Measurements from ENCODE around the gene LSM14A.
"Not testable (repeated sequence)": the region's sequence is repeated elsewhere in the genome, so short reads cannot be mapped to it uniquely, and the experiment has no call there.

Gene LSM14A

GRCh38 chr19:34232566-34233481, 60.5 kb downstream of the LSM14A start:
- DNase-seq = no peak

GRCh38 chr19:34235425-34235940, 63.2 kb downstream of the LSM14A start:
- no peak for DNase-seq

- DNase-seq = no peak
Measured at GRCh38 chr19:34236035-34236987, 64.0 kb downstream of the LSM14A start.

- DNase-seq = no peak
Measured at GRCh38 chr19:34237283-34237682, 65.0 kb downstream of the LSM14A start.

- no peak for DNase-seq
Measured at GRCh38 chr19:34237939-34238338, 65.6 kb downstream of the LSM14A start.

GRCh38 chr19:34241513-34242337, 69.4 kb downstream of the LSM14A start:
- DNase-seq = peak; percentile 23

- DNase-seq = not testable (repeated sequence)
Measured at GRCh38 chr19:34243138-34243875, 71.0 kb downstream of the LSM14A start.

- DNase-seq = no peak
Measured at GRCh38 chr19:34243876-34244578, 71.7 kb downstream of the LSM14A start.

GRCh38 chr19:34244611-34245299, 72.5 kb downstream of the LSM14A start:
- DNase-seq = no peak

GRCh38 chr19:34246340-34246739, 74.0 kb downstream of the LSM14A start:
- no peak for DNase-seq

GRCh38 chr19:34248941-34249340, 76.6 kb downstream of the LSM14A start:
- DNase-seq = no peak

- not testable (repeated sequence) for DNase-seq
Measured at GRCh38 chr19:34253167-34253566, 80.9 kb downstream of the LSM14A start.

- DNase-seq = not testable (repeated sequence)
Measured at GRCh38 chr19:34253681-34254045, 81.4 kb downstream of the LSM14A start.

- peak; percentile 87 for DNase-seq
Measured at GRCh38 chr19:34254046-34254697, 81.9 kb downstream of the LSM14A start, which contains the start of gene GARRE1. GARRE1 (plus strand) TSS chr19:34254554; CDS start chr19:34300474, 45,920 bp downstream.

- peak; percentile 37 for DNase-seq
Measured at GRCh38 chr19:34254698-34255432, 82.6 kb downstream of the LSM14A start.

- DNase-seq = no peak
Measured at GRCh38 chr19:34255546-34255945, 83.2 kb downstream of the LSM14A start.

- DNase-seq = no peak
Measured at GRCh38 chr19:34256835-34257558, 84.7 kb downstream of the LSM14A start.

GRCh38 chr19:34257559-34257924, 85.2 kb downstream of the LSM14A start:
- no peak for DNase-seq

Data from activated naive CD4-positive, alpha-beta T cell treated with anti-CD3 and anti-CD28 coated beads, Interleukin-2, amount 50 U/mL, for 16 hours (primary cell).